H9 (cell line): ENCODE measurements around the gene EHBP1. TPM values are rescaled to one million over a fixed set of nuclear protein-coding genes. Genes with fewer than 3 reads are reported as not detected.

ENCODE experiments used
- DNase-seq: peaks from one replicate; pipeline ENCODE4 v3.0.0-alpha.2; 2017
- H2AFZ ChIP-seq: one replicate; pipeline ENCODE4 v1.6.1; 2013; ENCODE audit warnings: mild to moderate bottlenecking, low read length, control low read depth, moderate library complexity
- H2AK5ac ChIP-seq: 2 replicates; pipeline ENCODE4 v1.6.1; 2013; ENCODE audit warnings: low read length, control low read depth, mixed read lengths; ENCODE audit not compliant: insufficient read length
- H2BK120ac ChIP-seq: one replicate; pipeline ENCODE4 v1.6.1; 2013; ENCODE audit warnings: low read depth, mild to moderate bottlenecking, low read length, control low read depth, inconsistent platforms; ENCODE audit not compliant: poor library complexity, severe bottlenecking
- H2BK12ac ChIP-seq: 2 replicates; pipeline ENCODE4 v1.6.1; 2013; ENCODE audit warnings: low read length, control low read depth, mixed read lengths, low read depth; ENCODE audit not compliant: insufficient read length
- H2BK15ac ChIP-seq: 2 replicates; pipeline ENCODE4 v1.6.1; 2013; ENCODE audit warnings: low read depth, low read length, control low read depth
- H2BK20ac ChIP-seq: one replicate; pipeline ENCODE4 v1.6.1; 2013; ENCODE audit warnings: low read depth, mild to moderate bottlenecking, low read length, control low read depth, inconsistent platforms; ENCODE audit not compliant: poor library complexity, severe bottlenecking
- H2BK5ac ChIP-seq: 2 replicates; pipeline ENCODE4 v1.6.1; 2013; ENCODE audit warnings: low read length, control low read depth, mixed read lengths; ENCODE audit not compliant: insufficient read length
- H3K14ac ChIP-seq: 2 replicates; pipeline ENCODE4 v1.6.1; 2013; ENCODE audit warnings: low read length, control low read depth; ENCODE audit not compliant: insufficient read depth
- H3K18ac ChIP-seq: 2 replicates; pipeline ENCODE4 v1.6.1; 2013; ENCODE audit warnings: low read depth, mild to moderate bottlenecking, mixed read lengths, low read length, control low read depth; ENCODE audit not compliant: insufficient read length
- H3K23ac ChIP-seq: 2 replicates; pipeline ENCODE4 v1.6.1; 2013; ENCODE audit warnings: low read length, control low read depth, mixed read lengths, low read depth; ENCODE audit not compliant: insufficient read length
- H3K23me2 ChIP-seq: 2 replicates; pipeline ENCODE4 v1.6.1; 2013; ENCODE audit warnings: low read depth, mild to moderate bottlenecking, mixed read lengths, low read length, control low read depth; ENCODE audit not compliant: insufficient read length, poor library complexity, severe bottlenecking
- H3K27ac ChIP-seq: 2 replicates; pipeline ENCODE4 v1.5.1; 2013; ENCODE audit warnings: low read length, control low read depth, mixed read lengths, low read depth; ENCODE audit not compliant: insufficient read length
- H3K27me3 ChIP-seq: 2 replicates; pipeline ENCODE4 v1.6.1; 2013; ENCODE audit warnings: low read length, control low read depth, inconsistent platforms; ENCODE audit not compliant: insufficient read depth
- H3K4ac ChIP-seq: 2 replicates; pipeline ENCODE4 v1.6.1; 2013; ENCODE audit warnings: low read depth, mild to moderate bottlenecking, control low read depth, inconsistent platforms, low read length, moderate library complexity
- H3K4me1 ChIP-seq: 2 replicates; pipeline ENCODE4 v1.6.1; 2013; ENCODE audit warnings: low read length, control low read depth, inconsistent platforms; ENCODE audit not compliant: insufficient read depth
- H3K4me2 ChIP-seq: 2 replicates; pipeline ENCODE4 v1.6.1; 2013; ENCODE audit warnings: low read length, control low read depth, mixed read lengths; ENCODE audit not compliant: insufficient read length, insufficient read depth
- H3K56ac ChIP-seq: 2 replicates; pipeline ENCODE4 v1.6.1; 2013; ENCODE audit warnings: low read depth, mild to moderate bottlenecking, mixed read lengths, low read length, control low read depth; ENCODE audit not compliant: insufficient read length
- H3K79me1 ChIP-seq: 2 replicates; pipeline ENCODE4 v1.6.1; 2013; ENCODE audit warnings: low read depth, mild to moderate bottlenecking, moderate library complexity, low read length, control low read depth, inconsistent platforms; ENCODE audit not compliant: insufficient read depth, poor library complexity, severe bottlenecking
- H3K79me2 ChIP-seq: 2 replicates; pipeline ENCODE4 v1.6.1; 2013; ENCODE audit warnings: low read length, control low read depth, inconsistent platforms; ENCODE audit not compliant: insufficient read depth
- H3K9ac ChIP-seq: 2 replicates; pipeline ENCODE4 v1.6.1; 2013; ENCODE audit warnings: low read length, control low read depth, mixed read lengths; ENCODE audit not compliant: insufficient read length; ENCODE audit errors: extremely low read depth
- H3K9me3 ChIP-seq: one replicate; pipeline ENCODE4 v1.6.1; 2013; ENCODE audit warnings: low read depth, low read length, inconsistent platforms; ENCODE audit not compliant: control insufficient read depth
- H3T11ph ChIP-seq: one replicate; pipeline ENCODE4 v1.6.1; 2013; ENCODE audit warnings: mild to moderate bottlenecking, low read length, control low read depth, inconsistent platforms
- H4K20me1 ChIP-seq: one replicate; pipeline ENCODE4 v1.6.1; 2013; ENCODE audit not compliant: control insufficient read depth, insufficient read length, insufficient read depth
- H4K5ac ChIP-seq: 2 replicates; pipeline ENCODE4 v1.6.1; 2013; ENCODE audit warnings: low read depth, mild to moderate bottlenecking, mixed read lengths, low read length, control low read depth; ENCODE audit not compliant: insufficient read length
- H4K8ac ChIP-seq: replicated peaks from 2 replicates; pipeline ENCODE4 v1.6.1; 2013; ENCODE audit warnings: low read length, control low read depth, mixed read lengths, low read depth; ENCODE audit not compliant: insufficient read length
- H4K91ac ChIP-seq: 2 replicates; pipeline ENCODE4 v1.6.1; 2013; ENCODE audit warnings: low read depth, mild to moderate bottlenecking, moderate library complexity, mixed read lengths, low read length, control low read depth; ENCODE audit not compliant: insufficient read length
- H3K27ac Mint-ChIP-seq, 3 experiments: 2 replicates in 2 of 3; 3 replicates in 1 of 3; pipeline ENCODE4 v1.8.0; 2020 to 2021; ENCODE audit warnings: mixed read lengths in 3 of 3, mild to moderate bottlenecking in 1 of 3, moderate library complexity in 1 of 3
- H3K27me3 Mint-ChIP-seq: 2 replicates; pipeline ENCODE4 v1.8.0; 2021; ENCODE audit warnings: low read depth, mild to moderate bottlenecking, moderate library complexity, mixed read lengths
- H3K36me3 Mint-ChIP-seq, 3 experiments: 2 replicates in 2 of 3; 3 replicates in 1 of 3; pipeline ENCODE4 v1.8.0; 2020 to 2021; ENCODE audit warnings: low read depth in 3 of 3, mixed read lengths in 3 of 3; ENCODE audit not compliant: insufficient read depth in 1 of 3
- H3K4me1 Mint-ChIP-seq, 2 experiments: 2 replicates each; pipeline ENCODE4 v1.8.0; 2020; ENCODE audit warnings: mixed read lengths in 2 of 2
- H3K4me3 Mint-ChIP-seq, 2 experiments: 2 replicates in 1 of 2; 3 replicates in 1 of 2; pipeline ENCODE4 v1.8.0; 2020 to 2021; ENCODE audit warnings: mild to moderate bottlenecking in 2 of 2, mixed read lengths in 2 of 2, moderate library complexity in 1 of 2
- H3K9me3 Mint-ChIP-seq, 2 experiments: 2 replicates in 1 of 2; 3 replicates in 1 of 2; pipeline ENCODE4 v1.8.0; 2020; ENCODE audit warnings: mild to moderate bottlenecking in 2 of 2, mixed read lengths in 2 of 2, moderate library complexity in 1 of 2
- WGBS: extraction: QIAGEN DNeasy Blood & Tissue Kit; methylation state at CpG from one replicate; pipeline ENCODE4 v1.1.7; 2013; ENCODE audit warnings: missing lambda C conversion rate, low lambda C conversion rate, mixed read lengths; ENCODE audit not compliant: insufficient read length; ENCODE audit errors: extremely low coverage; 5-methylcytosine and 5-hydroxymethylcytosine counted together
- total RNA-seq: library from RNA; stranded (reverse); gene quantifications from 2 replicates; pipeline ENCODE4 v1.2.1, GENCODE V29; 2021
- TF ChIP-seq, protein P1 (sequence below): fragments of 200-600 bp; sonication (generic); conservative IDR thresholded peaks from 3 replicates; pipeline ENCODE4 v1.8.0; 2021; ENCODE audit warnings: antibody characterized with exemption, mild to moderate bottlenecking

EHBP1 gene
- total RNA-seq, 1 experiment from 2014 or later, result 35.6 TPM

DNA sequence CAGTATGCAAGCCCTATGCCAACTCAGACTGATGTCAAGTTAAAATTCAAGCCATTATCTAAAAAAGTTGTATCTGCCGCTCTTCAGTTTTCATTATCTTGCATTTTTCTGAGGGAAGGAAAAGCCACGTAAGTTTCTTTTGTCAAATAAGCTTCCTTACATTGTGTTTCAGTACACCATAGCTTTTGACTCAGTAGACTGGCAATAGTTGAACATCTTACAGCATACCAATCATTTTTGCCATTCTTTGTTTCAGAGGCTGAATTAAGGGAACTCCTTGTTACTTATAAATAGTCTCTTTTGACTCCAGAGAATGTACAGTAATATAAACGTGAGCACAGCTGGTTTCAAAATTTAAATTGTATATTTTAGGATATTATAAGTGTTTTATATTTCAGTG is 120.6 kb downstream of the EHBP1 start:
- no peak overlapping the region for H3K18ac ChIP-seq
- Mint-ChIP-seq H3K36me3 (peaks cover 23 to 32% (median 26%) of the 10 kb centered on the region in 3 experiments), H3K27ac (peak overlapping the region in 1 of 3 experiments; percentile 47; a peak in 2 of 7 replicates), H3K9me3 (no peaks in the 10 kb centered on the region; a peak in 1 of 5 replicates), H3K4me3 (no peak overlapping the region), H3K27me3 (no peaks in the 10 kb centered on the region), H3K4me1 (peaks cover 3 to 14% of the 10 kb centered on the region in 2 experiments; a peak in 3 of 4 replicates)
- no peaks in the 10 kb centered on the region for H3K9me3 ChIP-seq
- H4K5ac ChIP-seq, result no peak overlapping the region
- TF ChIP-seq, protein P1, sequence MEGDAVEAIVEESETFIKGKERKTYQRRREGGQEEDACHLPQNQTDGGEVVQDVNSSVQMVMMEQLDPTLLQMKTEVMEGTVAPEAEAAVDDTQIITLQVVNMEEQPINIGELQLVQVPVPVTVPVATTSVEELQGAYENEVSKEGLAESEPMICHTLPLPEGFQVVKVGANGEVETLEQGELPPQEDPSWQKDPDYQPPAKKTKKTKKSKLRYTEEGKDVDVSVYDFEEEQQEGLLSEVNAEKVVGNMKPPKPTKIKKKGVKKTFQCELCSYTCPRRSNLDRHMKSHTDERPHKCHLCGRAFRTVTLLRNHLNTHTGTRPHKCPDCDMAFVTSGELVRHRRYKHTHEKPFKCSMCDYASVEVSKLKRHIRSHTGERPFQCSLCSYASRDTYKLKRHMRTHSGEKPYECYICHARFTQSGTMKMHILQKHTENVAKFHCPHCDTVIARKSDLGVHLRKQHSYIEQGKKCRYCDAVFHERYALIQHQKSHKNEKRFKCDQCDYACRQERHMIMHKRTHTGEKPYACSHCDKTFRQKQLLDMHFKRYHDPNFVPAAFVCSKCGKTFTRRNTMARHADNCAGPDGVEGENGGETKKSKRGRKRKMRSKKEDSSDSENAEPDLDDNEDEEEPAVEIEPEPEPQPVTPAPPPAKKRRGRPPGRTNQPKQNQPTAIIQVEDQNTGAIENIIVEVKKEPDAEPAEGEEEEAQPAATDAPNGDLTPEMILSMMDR, result no peak
- no peak overlapping the region for H3K23ac ChIP-seq
- no peak overlapping the region for H3K56ac ChIP-seq
- no peak overlapping the region for H2BK20ac ChIP-seq
- no peaks in the 10 kb centered on the region for H3K27me3 ChIP-seq
- no peak for DNase-seq
- H4K20me1 ChIP-seq, result no peaks in the 10 kb centered on the region
- H4K8ac ChIP-seq, result no peak overlapping the region
- no peak overlapping the region for H3K9ac ChIP-seq
- no peak overlapping the region for H3K4ac ChIP-seq
- no peak overlapping the region for H2BK12ac ChIP-seq
- no peaks in the 10 kb centered on the region for H3K4me1 ChIP-seq
- H2AK5ac ChIP-seq, result no peak overlapping the region
- H3T11ph ChIP-seq, result no peak overlapping the region
- H2BK120ac ChIP-seq, result no peak overlapping the region
- H3K27ac ChIP-seq, result no peak overlapping the region
- H4K91ac ChIP-seq, result no peak overlapping the region
- H3K79me1 ChIP-seq, result no peaks in the 10 kb centered on the region
- no peak overlapping the region for H2BK5ac ChIP-seq
- no peak overlapping the region for H2AFZ ChIP-seq
- H3K23me2 ChIP-seq, result no peaks in the 10 kb centered on the region
- no peak overlapping the region for H2BK15ac ChIP-seq
- H3K4me2 ChIP-seq, result no peak overlapping the region
- H3K14ac ChIP-seq, result no peak overlapping the region
- H3K79me2 ChIP-seq, result no peaks in the 10 kb centered on the region
- no CpG with 5 or more reads among the region's 3 CpGs for whole genome bisulfite sequencing
